Measurements from ENCODE around the gene BST2. TPM values are rescaled to one million over a fixed set of nuclear protein-coding genes. Genes with fewer than 3 reads are reported as not detected.

Gene BST2
- total RNA-seq, 1 experiment from 2014 or later: 25.1 TPM

DNA sequence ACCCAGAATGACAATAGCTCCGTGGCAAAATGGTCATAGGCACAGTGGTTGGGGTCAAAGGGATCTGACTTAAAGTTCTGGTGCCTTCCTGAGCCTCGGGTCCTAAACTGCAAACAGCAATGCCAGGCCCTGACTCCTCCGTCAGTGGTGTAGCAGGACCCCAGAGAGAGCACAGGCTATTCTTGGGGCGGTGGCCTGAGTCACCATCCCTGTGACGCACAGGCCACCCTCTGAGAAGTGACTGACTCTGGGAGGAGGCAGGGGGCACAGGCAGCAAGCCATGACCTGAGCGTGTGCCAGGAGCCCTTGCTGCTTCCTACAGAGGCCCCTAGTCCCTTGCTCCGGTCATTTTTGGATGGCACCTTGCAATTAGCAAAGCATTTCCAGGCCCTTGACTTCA is 47.0 kb downstream of the BST2 start:
- in situ Hi-C loops (cut with HindIII; ENCODE audit: low pct_unique_long_range_greater_than_20kb, low sequenced_read_pairs): no loop called here
- no peak for DNase-seq (ENCODE audit: low read depth)

DNA sequence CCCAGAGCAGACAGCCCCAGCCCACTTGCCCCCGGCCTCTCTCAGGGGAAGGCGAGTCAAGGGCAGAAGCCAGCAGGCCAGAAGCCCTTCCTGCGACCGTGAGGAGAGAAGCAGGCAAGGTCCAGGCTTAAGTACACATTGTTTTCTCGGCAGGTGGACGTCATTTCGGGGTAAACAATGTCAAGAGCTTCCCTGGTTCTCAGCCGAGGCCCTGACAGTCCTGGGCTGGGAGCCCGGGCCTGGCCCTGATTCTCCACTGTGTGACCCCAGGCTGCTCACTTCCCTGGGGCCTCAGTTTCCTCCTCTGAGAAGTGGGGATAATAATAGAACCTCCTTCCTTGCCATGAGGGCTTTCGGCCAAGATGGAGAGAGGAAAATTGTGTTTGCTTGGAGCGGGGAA is 47.7 kb downstream of the BST2 start:
- no peak for DNase-seq (ENCODE audit: low read depth)
- in situ Hi-C loops (cut with HindIII; ENCODE audit: low pct_unique_long_range_greater_than_20kb, low sequenced_read_pairs): no loop called here

DNA sequence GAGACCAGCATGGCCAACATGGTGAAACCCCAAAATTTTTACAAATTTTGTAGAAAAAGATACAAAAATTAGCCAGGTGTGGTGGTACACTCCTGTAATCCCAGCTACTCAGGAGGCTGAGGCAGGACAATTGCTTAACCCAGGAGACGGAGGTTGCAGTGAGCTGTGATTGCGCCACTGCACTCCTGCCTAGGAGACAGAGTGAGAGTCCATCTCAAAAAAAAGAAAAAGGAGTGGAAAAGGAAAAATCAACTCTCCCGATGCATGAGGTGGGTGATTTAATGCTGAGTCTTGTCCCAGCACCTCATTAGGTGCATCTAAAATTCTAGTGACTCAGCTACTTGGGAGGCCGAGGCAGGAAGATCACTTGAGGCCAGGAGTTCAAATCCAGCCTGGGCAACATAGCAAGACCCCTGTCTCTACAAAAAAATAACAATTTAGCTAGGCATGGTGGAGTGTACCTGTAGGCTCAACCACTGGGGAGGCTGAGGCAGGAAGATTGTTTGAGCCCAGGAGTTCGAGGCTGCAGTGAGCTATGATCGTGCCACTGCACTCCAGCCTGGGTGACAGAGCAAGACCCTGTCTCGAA is 48.3 kb downstream of the BST2 start:
- no peak for DNase-seq (ENCODE audit: low read depth)
- in situ Hi-C loops (cut with HindIII; ENCODE audit: low pct_unique_long_range_greater_than_20kb, low sequenced_read_pairs): no loop called here

DNA sequence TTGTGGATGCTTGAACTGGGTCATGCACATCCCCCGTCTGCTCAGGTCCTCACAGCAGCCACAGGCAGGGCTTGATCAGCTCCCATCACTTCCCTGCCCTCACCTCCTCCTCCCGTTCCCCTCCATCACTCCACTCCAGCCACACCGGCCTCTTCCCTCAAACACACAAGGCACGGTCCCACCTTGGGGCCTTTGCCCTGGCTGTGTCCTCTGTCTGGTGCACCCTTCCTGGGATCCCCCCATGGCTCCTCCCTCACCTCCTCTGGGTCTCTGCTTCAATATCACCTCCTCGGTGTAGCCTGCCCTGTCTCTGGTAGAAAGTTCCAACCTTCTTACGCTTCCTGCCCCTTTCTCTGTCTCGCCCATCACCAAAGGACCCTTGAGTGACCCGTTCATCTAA is 52.0 kb downstream of the BST2 start:
- in situ Hi-C loops (cut with HindIII; ENCODE audit: low pct_unique_long_range_greater_than_20kb, low sequenced_read_pairs): no loop called here
- DNase-seq (ENCODE audit: low read depth): no peak

Other genes with a start within 250 kb of the BST2 start
- 59.3 and 78.1 TPM in 2 replicates for gene USE1, start 190.3 kb downstream of the BST2 start, total RNA-seq (2014; rRNA removed; shearing (Covaris generic); ENCODE audit: low replicate concordance)
- gene OCEL1, start 179.4 kb downstream of the BST2 start, total RNA-seq (2014; rRNA removed; shearing (Covaris generic); ENCODE audit: low replicate concordance): 6.5 and 26.0 TPM in 2 replicates
- gene NR2F6, start 159.7 kb downstream of the BST2 start, total RNA-seq (2014; rRNA removed; shearing (Covaris generic); ENCODE audit: low replicate concordance): 121 and 145 TPM in 2 replicates
- gene USHBP1, start 140.9 kb downstream of the BST2 start, total RNA-seq (2014; rRNA removed; shearing (Covaris generic); ENCODE audit: low replicate concordance): not detected in 2 replicates
- gene BABAM1, start 138.2 kb downstream of the BST2 start, total RNA-seq (2014; rRNA removed; shearing (Covaris generic); ENCODE audit: low replicate concordance): 247 and 320 TPM in 2 replicates
- gene ANKLE1, start 123.7 kb downstream of the BST2 start, total RNA-seq (2014; rRNA removed; shearing (Covaris generic); ENCODE audit: low replicate concordance): 0.51 TPM in 1 of 2 replicates, not detected in the other
- gene ABHD8, start 102.2 kb downstream of the BST2 start, total RNA-seq (2014; rRNA removed; shearing (Covaris generic); ENCODE audit: low replicate concordance): 38.9 and 49.9 TPM in 2 replicates
- gene MRPL34, start 99.8 kb downstream of the BST2 start, total RNA-seq (2014; rRNA removed; shearing (Covaris generic); ENCODE audit: low replicate concordance): 21.0 and 38.9 TPM in 2 replicates
- 17.9 and 23.5 TPM in 2 replicates for gene DDA1, start 96.1 kb downstream of the BST2 start, total RNA-seq (2014; rRNA removed; shearing (Covaris generic); ENCODE audit: low replicate concordance)
- gene ANO8, start 70.8 kb downstream of the BST2 start, total RNA-seq (2014; rRNA removed; shearing (Covaris generic); ENCODE audit: low replicate concordance): 4.6 and 5.4 TPM in 2 replicates
- 49.6 and 61.3 TPM in 2 replicates for gene GTPBP3, start 68.1 kb downstream of the BST2 start, total RNA-seq (2014; rRNA removed; shearing (Covaris generic); ENCODE audit: low replicate concordance)
- gene PLVAP, start 28.3 kb downstream of the BST2 start, total RNA-seq (2014; rRNA removed; shearing (Covaris generic); ENCODE audit: low replicate concordance): not detected in 2 replicates
- not detected in 2 replicates for gene CCDC194, start 11.4 kb downstream of the BST2 start, total RNA-seq (2014; rRNA removed; shearing (Covaris generic); ENCODE audit: low replicate concordance)
- gene MVB12A, start 14.4 kb upstream of the BST2 start, total RNA-seq (2014; rRNA removed; shearing (Covaris generic); ENCODE audit: low replicate concordance): 77.8 and 129 TPM in 2 replicates
- gene TMEM221, start 43.0 kb upstream of the BST2 start, total RNA-seq (2014; rRNA removed; shearing (Covaris generic); ENCODE audit: low replicate concordance): not detected in 2 replicates
- gene NXNL1, start 55.3 kb upstream of the BST2 start, total RNA-seq (2014; rRNA removed; shearing (Covaris generic); ENCODE audit: low replicate concordance): not detected in 2 replicates
- gene SLC27A1, start 64.9 kb upstream of the BST2 start, total RNA-seq (2014; rRNA removed; shearing (Covaris generic); ENCODE audit: low replicate concordance): 18.2 and 44.5 TPM in 2 replicates
- gene PGLS, start 106.0 kb upstream of the BST2 start, total RNA-seq (2014; rRNA removed; shearing (Covaris generic); ENCODE audit: low replicate concordance): 197 and 233 TPM in 2 replicates
- 133 and 145 TPM in 2 replicates for gene COLGALT1, start 150.0 kb upstream of the BST2 start, total RNA-seq (2014; rRNA removed; shearing (Covaris generic); ENCODE audit: low replicate concordance)